PC-3 (cell line): ENCODE results near the gene EBF4. TPM values are rescaled to one million over a fixed set of nuclear protein-coding genes. Genes with fewer than 3 reads are reported as not detected.

Source experiments
- ATAC-seq: fragments of 200-7000 bp; cut with Tn5 transposase; 2 replicates; pipeline ENCODE4 v1.9.1; 2020; ENCODE audit warnings: mild to moderate bottlenecking, moderate library complexity
- BruUV-seq: library from RNA; stranded (reverse); fragments of 400-500 nt; replicated peaks from 2 replicates; lab custom pipeline; 2021; lab: Mats Ljungman, UMichigan
- CTCF ChIA-PET: fragments of 300-600 bp; sonication (Branson Sonifier 250); formaldehyde crosslinking; loops from one replicate; lab custom pipeline; 2022; ENCODE audit warnings: antibody characterized with exemption; lab: Charles Lee
- POLR2A ChIA-PET: fragments of 300-600 bp; sonication (Branson Sonifier 250); formaldehyde crosslinking; loops from one replicate; lab custom pipeline; 2022; ENCODE audit warnings: antibody characterized with exemption; ENCODE audit not compliant: unreplicated experiment; lab: Charles Lee
- DNase-seq: peaks from one replicate; pipeline ENCODE4 v3.0.0-alpha.2; 2015
- H2AFZ ChIP-seq: fragments of 300-600 bp; sonication (generic); 2 replicates; pipeline ENCODE4 v1.6.0; 2016; ENCODE audit warnings: antibody characterized with exemption, low read length
- H3F3A ChIP-seq: fragments of 300-600 bp; sonication (generic); one replicate; pipeline ENCODE4 v1.6.0; 2017; ENCODE audit warnings: antibody characterized with exemption, low read length, control low read depth, mild to moderate bottlenecking; ENCODE audit not compliant: unreplicated experiment
- H3K27ac ChIP-seq: fragments of 300-600 bp; sonication (generic); 2 replicates; pipeline ENCODE4 v1.5.1; 2016; ENCODE audit warnings: mild to moderate bottlenecking, low read length
- H3K27me3 ChIP-seq: fragments of 300-600 bp; sonication (generic); 2 replicates; pipeline ENCODE4 v1.6.1; 2016; ENCODE audit warnings: low read length, mixed read lengths
- H3K36me3 ChIP-seq: fragments of 300-600 bp; sonication (generic); 2 replicates; pipeline ENCODE4 v1.6.1; 2016; ENCODE audit warnings: low read depth, mixed run types, low read length, mixed read lengths
- H3K4me1 ChIP-seq: fragments of 300-600 bp; sonication (generic); 2 replicates; pipeline ENCODE4 v1.5.1; 2016; ENCODE audit warnings: low read length; ENCODE audit not compliant: insufficient read depth
- H3K4me2 ChIP-seq: fragments of 300-600 bp; sonication (generic); 2 replicates; pipeline ENCODE4 v1.6.0; 2016; ENCODE audit warnings: low read length
- H3K4me3 ChIP-seq: fragments of 300-600 bp; sonication (generic); 2 replicates; pipeline ENCODE4 v1.5.1; 2016; ENCODE audit warnings: mild to moderate bottlenecking, low read length, mixed read lengths
- H3K79me2 ChIP-seq: fragments of 300-600 bp; sonication (generic); 2 replicates; pipeline ENCODE4 v1.6.1; 2017; ENCODE audit warnings: low read length, mixed read lengths
- H3K9ac ChIP-seq: fragments of 300-600 bp; sonication (generic); 2 replicates; pipeline ENCODE4 v1.6.0; 2016; ENCODE audit warnings: mild to moderate bottlenecking, low read length
- H3K9me2 ChIP-seq: fragments of 300-600 bp; sonication (generic); replicated peaks from 2 replicates; pipeline ENCODE4 v1.6.1; 2016; ENCODE audit warnings: mixed run types, low read length, mixed read lengths
- H3K9me3 ChIP-seq: fragments of 300-600 bp; sonication (generic); 2 replicates; pipeline ENCODE4 v1.6.1; 2016; ENCODE audit warnings: low read length, mixed read lengths
- H4K20me1 ChIP-seq: fragments of 300-600 bp; sonication (generic); 2 replicates; pipeline ENCODE4 v1.6.1; 2016; ENCODE audit warnings: low read length, mixed read lengths
- CTCF ChIP-seq: fragments of 300-600 bp; sonication (generic); conservative IDR thresholded peaks from 2 replicates; pipeline ENCODE4 v1.5.1; 2017; ENCODE audit warnings: antibody characterized with exemption, low read depth, mild to moderate bottlenecking, low read length
- EZH2 ChIP-seq: fragments of 300-600 bp; sonication (generic); IDR thresholded peaks from one replicate; pipeline ENCODE4 v1.6.1; 2017; ENCODE audit warnings: antibody characterized with exemption, mild to moderate bottlenecking, low read length; ENCODE audit not compliant: unreplicated experiment
- EZH2phosphoT487 ChIP-seq: fragments of 300-600 bp; sonication (generic); IDR thresholded peaks from 2 replicates; pipeline ENCODE4 v1.6.1; 2018; ENCODE audit warnings: mild to moderate bottlenecking, antibody characterized with exemption, low read length, borderline replicate concordance
- intact Hi-C: fragments of 100-400 bp; cut with micrococcal nuclease; formaldehyde crosslinking; loops from 2 replicates; pipeline ENCODE4 v1.9.0; 2023
- total RNA-seq: library from RNA; depleted of rRNA; stranded (reverse); fragments of >200 nt; gene quantifications from 2 replicates; pipeline ENCODE4 v1.2.3, GENCODE V29; 2014

Gene EBF4
- total RNA-seq, 1 experiment from 2014 or later, result 1.8 TPM

DNA sequence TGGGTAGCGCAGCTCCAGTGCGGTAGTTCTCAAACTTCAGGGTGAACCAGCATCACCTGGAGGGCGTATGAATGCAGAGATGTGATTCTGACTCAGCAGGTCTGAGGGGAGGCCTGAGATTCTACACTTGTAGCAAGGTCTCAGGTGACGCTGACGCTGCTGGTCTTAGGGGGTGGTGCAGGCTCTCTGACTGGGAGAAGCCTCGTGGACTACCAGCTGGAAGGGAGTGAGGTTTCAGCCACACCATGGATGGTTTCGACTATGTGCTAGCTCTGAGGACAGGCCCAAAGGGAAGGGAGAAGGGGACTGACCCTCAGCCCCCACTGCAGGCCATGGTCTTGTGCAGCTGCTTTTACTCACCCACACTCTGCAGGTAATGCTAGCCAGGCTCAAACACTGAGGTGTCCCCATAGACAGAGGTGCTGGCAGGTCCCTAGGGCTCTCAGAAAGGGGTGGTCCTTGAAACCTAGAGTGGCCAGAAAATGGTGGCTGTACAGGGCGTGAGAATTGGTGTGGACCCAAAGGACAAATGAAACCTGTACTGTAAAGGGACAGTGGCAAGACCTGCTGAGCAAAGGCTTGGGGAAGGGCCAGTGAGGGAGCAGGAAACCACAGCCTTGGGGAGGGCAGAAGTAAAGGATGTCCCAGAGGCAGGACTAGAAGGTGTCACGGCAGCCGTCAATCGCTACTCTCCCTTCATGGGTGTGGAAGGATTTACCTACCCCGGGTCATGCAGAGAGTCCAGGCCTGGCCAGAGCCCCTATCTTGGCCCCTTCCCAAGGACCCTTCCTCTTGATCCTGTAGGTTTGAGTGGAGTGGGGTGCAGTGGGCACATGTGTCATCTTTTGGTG, 52.7 kb downstream of the EBF4 start:
- H3K9me3 ChIP-seq, result no peaks in the 10 kb centered on the region
- intact Hi-C loops, result no loop called here
- H3K79me2 ChIP-seq, result no peaks in the 10 kb centered on the region
- DNase-seq (no peak), ATAC-seq (no peak)
- H3F3A ChIP-seq, result no peaks in the 10 kb centered on the region
- H3K4me1 ChIP-seq, result 0 out of 2 replicates have a peak, but pooled peaks cover 5% of the 10 kb centered on the region
- ChIA-PET POLR2A (no interaction called here), CTCF (no interaction called here)
- TF ChIP-seq CTCF, result no peak
- no peak for TF ChIP-seq EZH2
- TF ChIP-seq EZH2phosphoT487, result no peak
- H3K27ac ChIP-seq, result no peak overlapping the region
- H2AFZ ChIP-seq, result no peak overlapping the region
- no peaks in the 10 kb centered on the region for H4K20me1 ChIP-seq
- no peak overlapping the region for H3K9ac ChIP-seq
- H3K27me3 ChIP-seq, result no peaks in the 10 kb centered on the region; the same call in 1 of the 2 replicates
- no peaks in the 10 kb centered on the region for H3K36me3 ChIP-seq
- H3K9me2 ChIP-seq, result no peaks in the 10 kb centered on the region
- H3K4me2 ChIP-seq, result no peak overlapping the region
- BruUV-seq, result no TSS peak
- H3K4me3 ChIP-seq, result no peak overlapping the region

GRCh38 chr20:2745936-2746635, 53.5 kb downstream of the EBF4 start:
- DNase-seq (no peak), ATAC-seq (no peak)
- BruUV-seq, result no TSS peak
- H3K27ac ChIP-seq, result no peak overlapping the region
- H3K9me3 ChIP-seq, result no peaks in the 10 kb centered on the region
- peaks cover 8% of the 10 kb centered on the region; the same call in 1 of the 2 replicates for H3K4me1 ChIP-seq
- H4K20me1 ChIP-seq, result no peaks in the 10 kb centered on the region
- intact Hi-C loops, result no loop called here
- H3K36me3 ChIP-seq, result no peaks in the 10 kb centered on the region
- no peaks in the 10 kb centered on the region for H3F3A ChIP-seq
- H3K9ac ChIP-seq, result no peak overlapping the region
- TF ChIP-seq EZH2phosphoT487 (no peak), CTCF (no peak), EZH2 (no peak)
- H3K4me3 ChIP-seq, result no peak overlapping the region
- H3K4me2 ChIP-seq, result no peak overlapping the region
- ChIA-PET POLR2A (no interaction called here), CTCF (interaction anchor here (0.6 kb wide), 1 partner anchor 127 kb away, joined by 3 read pairs; the partner anchor contains the start of gene PTPRA)
- H3K79me2 ChIP-seq, result no peaks in the 10 kb centered on the region
- H2AFZ ChIP-seq, result no peak overlapping the region
- no peaks in the 10 kb centered on the region for H3K9me2 ChIP-seq
- no peaks in the 10 kb centered on the region for H3K27me3 ChIP-seq
